GM18505 (cell line): Measurements from ENCODE around the gene PRRT1B.
"Not testable (repeated sequence)": the region's sequence is repeated elsewhere in the genome, so short reads cannot be mapped to it uniquely, and the experiment has no call there.

Source experiments
- ATAC-seq: cut with Tn5 transposase; IDR thresholded peaks from one replicate; pipeline ENCODE4 v1.9.1; 2021; ENCODE audit not compliant: unreplicated experiment
- POLR2A ChIP-seq: IDR thresholded peaks from 4 replicates; pipeline ENCODE4 v1.6.1; 2011; ENCODE audit warnings: borderline replicate concordance; ENCODE audit not compliant: insufficient read depth, insufficient read length; ENCODE audit errors: extremely low read depth

The PRRT1B gene

GRCh38 chr9:131545003-131545785 lies at the start of gene PRRT1B:
Gene PRRT1B (plus strand): TSS chr9:131545523. CDS start chr9:131545616, 93 bp downstream.
- ATAC-seq, result no peak
- no peak for TF ChIP-seq POLR2A

GRCh38 chr9:131495785-131496184 lies 49.5 kb upstream of the PRRT1B start:
- ATAC-seq, result no peak
- TF ChIP-seq POLR2A, result peak; percentile 12

DNA sequence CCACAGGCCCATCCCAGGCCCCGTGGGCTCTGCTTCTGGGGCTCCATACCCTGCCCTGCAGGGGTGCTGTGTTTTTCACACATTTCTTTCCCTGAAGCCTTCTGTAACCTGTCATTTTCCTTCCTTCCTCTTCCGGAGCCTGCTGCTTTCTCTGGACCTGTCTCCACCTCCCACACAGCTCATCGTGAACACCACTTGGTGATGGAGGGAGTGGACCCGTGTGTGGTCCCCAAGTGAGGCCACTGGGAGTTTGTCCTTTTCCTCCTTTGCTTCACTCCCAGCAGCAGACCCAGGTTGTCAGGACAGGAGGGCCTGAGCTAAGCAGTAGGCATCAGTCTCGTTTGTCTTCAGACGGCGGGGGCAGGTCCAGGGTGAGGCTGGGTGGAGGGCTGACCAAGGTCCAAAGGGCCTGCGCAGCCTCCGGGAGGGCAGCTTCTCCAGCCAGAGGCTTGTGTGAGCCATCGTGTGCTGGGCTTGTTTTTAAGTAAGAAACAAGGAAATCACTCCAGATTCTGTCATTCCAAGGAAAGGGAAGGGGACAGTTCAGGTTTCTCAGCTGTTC lies 48.4 kb upstream of the PRRT1B start:
- no peak for TF ChIP-seq POLR2A
- no peak for ATAC-seq

DNA sequence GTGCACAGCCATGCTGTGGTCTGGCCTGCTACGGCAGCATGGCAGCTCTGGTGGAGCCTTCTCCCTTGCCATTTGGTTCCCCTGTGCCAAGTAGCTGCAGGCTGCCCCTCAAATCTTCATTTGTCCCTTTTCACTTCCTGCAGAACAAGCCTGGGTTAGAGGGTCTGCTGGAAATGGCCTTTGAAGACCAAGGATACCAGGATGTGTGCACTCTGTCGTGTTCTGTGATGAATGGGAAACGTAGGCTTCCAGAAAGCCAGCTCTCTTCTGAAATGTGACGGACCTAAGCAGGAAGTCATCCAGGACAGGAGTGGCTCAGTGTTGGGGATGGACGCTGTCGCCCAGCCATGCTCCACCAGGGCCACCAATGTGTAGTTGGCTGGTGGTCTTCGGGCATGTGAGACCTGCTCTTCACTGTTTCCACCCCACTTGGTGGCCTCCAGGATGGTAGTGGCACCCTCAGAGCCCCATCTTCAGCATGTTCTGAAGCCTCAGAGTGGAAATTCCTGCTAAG lies 46.0 kb upstream of the PRRT1B start:
- no peak for TF ChIP-seq POLR2A
- no peak for ATAC-seq

DNA sequence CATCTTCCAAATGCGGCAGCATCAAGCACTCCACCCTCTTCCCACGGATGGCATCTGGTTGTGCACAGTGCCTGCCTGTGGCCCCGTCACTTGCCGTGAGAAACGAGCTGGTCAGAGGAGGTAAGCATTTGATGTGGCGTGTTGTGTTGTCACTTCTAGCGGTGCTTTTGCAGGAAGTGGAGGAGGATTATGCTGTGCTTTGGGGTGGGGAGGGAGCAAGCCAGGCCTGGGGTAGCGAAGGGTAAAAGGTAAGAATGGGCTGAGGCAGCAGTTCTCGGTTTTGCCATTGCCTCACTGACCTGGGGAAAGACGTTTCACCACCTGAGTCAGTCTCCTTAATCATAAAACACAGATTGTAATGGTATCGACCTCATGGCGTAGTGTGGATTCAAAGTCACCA lies 44.9 kb upstream of the PRRT1B start:
- ATAC-seq, result no peak
- TF ChIP-seq POLR2A, result no peak

DNA sequence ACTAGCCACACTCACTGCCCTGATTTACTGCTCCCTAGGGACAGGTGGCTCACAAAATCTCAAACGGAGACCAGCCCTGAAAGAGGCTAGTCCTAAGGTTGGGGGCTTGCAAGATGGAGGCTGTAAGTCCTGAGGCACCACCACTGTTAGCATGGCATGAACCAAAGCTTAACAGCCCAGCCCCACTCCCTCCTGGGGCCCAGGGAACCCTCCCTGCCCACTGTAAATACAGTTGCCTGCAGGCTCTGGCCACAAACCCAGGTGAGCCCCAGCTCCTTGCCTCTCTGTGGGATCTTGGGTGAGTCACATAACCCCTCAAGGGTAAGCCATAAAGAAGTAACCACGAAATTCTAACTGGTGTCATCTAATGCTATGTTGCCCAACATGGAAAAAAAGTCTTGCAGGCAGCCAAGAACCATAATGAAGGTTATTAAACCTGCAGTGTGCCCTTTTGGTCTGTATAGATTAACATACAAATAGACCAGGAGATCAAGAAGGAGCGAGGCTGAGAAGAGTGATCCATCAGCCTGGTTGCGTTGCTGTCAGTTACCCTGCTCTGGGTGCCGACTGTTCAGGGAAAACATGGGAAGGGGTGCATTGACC lies 44.3 kb upstream of the PRRT1B start:
- TF ChIP-seq POLR2A, result no peak
- no peak for ATAC-seq

- peak; percentile 75 for ATAC-seq
- peak; percentile 67 for TF ChIP-seq POLR2A
These were observed 42.3 kb upstream of the PRRT1B start, which contains the start of gene POMT1 for GRCh38 chr9:131502781-131503625. Gene POMT1 (plus strand): TSS chr9:131502918. CDS start chr9:131504219, 1,301 bp downstream.

- no peak for TF ChIP-seq POLR2A
- no peak for ATAC-seq
These were observed 41.5 kb upstream of the PRRT1B start for GRCh38 chr9:131503626-131504465.

- no peak for TF ChIP-seq POLR2A
- no peak for ATAC-seq
These were observed 40.3 kb upstream of the PRRT1B start for GRCh38 chr9:131505012-131505411.

DNA sequence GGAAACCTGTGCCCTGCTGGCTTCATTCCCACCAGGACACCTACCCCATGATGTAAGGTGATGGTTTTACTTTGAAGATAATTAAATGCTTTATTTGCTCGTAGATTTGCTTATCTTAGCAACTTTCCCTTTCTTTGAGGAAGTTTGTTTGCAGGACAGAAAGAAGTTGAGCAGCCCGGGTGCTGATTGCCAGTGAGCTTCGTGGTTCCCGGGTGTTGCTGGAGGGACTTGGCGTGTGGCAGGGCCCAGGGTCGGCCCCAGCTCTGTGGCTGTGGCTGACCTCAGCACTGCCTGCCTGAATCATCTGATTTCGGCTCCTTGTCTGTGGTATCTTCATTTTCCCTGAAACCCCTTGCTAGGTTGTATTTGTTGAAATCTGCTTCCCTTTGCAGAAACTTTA lies 33.9 kb upstream of the PRRT1B start:
- TF ChIP-seq POLR2A, result no peak
- no peak for ATAC-seq

GRCh38 chr9:131511880-131512279 lies 33.4 kb upstream of the PRRT1B start:
- no peak for ATAC-seq
- no peak for TF ChIP-seq POLR2A

GRCh38 chr9:131513177-131513576 lies 32.1 kb upstream of the PRRT1B start:
- TF ChIP-seq POLR2A, result no peak
- no peak for ATAC-seq

DNA sequence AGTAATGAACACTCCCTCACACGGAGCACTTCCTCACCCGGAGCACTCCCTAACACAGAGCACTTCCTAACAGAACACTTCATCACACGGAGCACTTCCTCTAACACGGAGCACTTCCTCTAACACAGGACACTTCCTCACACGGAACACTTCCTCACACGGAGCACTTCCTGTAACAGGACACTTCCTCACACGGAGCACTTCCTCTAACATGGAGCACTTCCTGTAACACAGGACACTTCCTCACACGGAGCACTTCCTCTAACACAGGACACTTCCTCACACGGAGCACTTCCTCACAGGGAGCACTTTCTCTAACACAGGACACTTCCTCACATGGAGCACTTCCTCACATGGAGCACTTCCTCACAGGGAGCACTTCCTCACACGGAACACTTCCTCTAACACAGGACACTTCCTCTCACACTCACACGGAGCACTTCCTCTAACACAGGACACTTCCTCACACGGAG lies 29.7 kb upstream of the PRRT1B start:
- not testable (repeated sequence) for ATAC-seq
